NCI-H1092 treated with DMSO at 0.1 percent for 48 hours (cell line): ENCODE results near the gene KRT15.

ENCODE experiments used
- DNase-seq: peaks from one replicate; lab custom pipeline; 2025; lab: John Stamatoyannopoulos, UW

KRT15 gene

DNA sequence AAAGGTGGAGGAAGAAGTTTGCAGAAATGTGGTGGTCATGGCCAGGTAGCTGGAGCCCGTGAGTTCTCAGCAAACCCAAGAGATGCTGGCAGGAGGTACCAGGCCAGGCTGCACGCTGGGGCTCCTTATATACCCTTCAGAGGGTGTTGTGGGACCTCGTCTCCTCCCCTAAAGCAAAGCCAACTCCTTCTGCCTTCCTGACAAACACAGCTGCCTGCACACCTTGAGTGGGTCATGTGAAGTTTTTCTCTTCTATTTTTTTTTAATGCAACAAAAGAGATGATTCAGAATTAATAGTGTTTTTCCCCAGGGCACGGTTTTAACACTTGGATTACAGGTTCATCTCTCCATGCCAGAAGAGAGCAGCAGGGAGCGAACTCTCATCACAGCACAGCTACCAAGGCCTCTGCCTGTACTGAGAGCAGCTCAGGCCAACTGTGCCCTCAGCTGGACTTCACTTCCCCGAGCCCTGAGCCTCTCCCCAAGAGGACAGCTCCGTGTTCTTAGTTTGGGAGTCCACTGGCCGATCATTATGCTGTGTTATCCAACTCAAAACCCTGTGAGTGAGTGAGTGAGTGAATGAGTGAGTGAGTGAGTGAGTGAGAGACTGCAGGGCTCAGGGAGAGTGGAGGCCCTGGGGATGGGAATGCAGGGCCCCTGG, at the start of gene KRT15:
KRT15 (minus strand) TSS at position 102 of the 661 bp plus-strand sequence; CDS start at position 39, 63 bp downstream.
- peak; percentile 23 for DNase-seq

DNA sequence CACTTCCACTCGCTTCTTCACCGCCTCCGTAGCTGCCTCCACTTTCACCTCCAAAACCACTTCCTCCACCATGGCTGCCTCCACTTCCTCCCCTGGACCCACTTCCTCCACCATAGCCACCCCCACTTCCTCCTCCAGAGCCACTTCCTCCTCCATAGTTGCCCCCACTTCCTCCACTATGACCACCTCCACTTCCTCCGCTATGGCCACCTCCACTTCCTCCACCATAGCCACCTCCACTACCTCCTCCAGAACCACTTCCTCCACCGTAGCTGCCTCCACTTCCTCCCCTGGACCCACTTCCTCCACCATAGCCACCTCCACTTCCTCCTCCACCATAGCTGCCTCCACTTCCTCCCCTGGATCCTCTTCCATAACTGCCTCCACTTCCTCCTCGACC, 48.6 kb upstream of the KRT15 start:
- no peak for DNase-seq

DNA sequence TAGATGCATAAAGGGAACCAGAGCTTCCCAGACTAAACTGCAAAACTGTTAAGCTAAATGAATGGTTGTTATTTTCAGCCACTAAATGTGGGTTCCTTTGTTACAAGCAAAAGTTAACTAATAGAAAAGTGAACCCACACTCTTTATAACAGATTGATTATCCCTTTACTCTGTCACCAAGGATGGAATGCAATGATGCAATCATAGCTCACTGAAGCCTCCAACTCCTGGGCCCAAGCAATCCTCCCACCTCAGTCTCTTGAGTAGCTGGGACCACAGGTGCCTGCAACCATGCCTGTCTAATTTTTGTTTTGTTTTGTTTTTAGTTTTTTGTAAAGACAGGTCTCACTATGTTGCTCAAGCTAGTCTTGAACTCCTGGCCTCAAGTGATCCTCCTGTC, 46.6 kb upstream of the KRT15 start:
- DNase-seq: no peak

DNA sequence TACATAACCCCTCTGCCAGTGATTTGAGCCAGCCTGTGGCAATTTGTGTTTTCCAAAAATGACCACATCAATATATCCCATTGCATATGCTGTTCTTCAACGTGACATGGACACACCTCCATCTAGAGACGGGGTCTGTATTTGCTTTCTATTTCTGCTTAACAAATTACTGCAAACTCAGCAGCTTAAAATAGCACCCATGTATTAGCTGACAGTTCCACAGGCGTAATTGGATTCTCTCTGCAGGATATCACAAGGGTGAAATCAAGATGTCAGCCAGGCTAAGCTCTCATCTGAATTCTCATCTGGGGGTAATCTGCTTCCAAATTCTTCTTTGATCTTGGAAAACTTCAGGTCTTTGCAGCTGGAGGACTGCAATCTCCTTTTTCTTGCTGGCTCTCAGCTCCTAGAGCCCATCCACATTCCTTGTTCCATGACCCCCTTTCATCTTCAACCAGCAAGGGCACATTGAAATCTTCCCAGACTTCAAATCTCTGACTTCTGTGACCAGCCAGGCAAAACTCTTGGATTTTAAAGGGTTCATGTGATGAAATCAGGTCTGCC, 45.0 kb upstream of the KRT15 start:
- no peak for DNase-seq

DNA sequence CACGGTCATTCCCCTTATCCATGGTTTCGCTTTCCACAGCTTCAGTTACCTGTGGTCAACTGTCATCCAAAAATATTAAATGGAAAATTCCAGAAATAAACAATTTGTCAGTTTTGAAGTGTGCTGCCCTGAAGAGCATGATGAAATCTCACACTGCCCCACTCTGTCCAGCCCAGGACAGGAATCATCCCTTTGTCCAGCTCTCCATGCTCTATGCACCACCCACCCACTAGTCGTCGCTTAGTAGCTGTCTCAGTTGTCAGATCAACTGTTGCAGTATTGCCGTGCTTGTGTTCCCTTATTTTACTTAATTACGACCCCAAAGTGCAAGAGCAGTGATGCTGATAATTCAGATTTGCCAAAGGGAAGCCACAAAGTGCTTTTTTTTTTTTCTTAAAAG, 42.9 kb upstream of the KRT15 start:
- no peak for DNase-seq

DNA sequence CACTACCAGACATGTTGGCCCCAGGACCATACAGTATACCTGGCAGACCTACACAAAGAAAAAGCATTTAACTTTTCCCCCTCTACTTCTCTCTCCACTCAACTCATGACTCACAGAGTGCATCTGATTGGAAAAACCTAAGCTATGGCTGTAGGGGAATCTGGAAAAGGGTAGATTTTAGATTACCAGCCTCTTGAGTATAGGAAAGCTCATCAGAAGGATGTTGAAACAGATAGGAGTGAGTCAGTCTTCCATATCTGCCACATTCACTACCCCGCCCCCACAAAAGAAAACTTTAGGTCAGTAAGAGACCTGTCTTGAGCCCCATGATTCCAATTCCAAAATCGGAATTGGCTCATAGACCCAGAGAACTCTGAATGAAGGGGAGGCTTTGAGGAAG, 40.9 kb upstream of the KRT15 start:
- no peak for DNase-seq

DNA sequence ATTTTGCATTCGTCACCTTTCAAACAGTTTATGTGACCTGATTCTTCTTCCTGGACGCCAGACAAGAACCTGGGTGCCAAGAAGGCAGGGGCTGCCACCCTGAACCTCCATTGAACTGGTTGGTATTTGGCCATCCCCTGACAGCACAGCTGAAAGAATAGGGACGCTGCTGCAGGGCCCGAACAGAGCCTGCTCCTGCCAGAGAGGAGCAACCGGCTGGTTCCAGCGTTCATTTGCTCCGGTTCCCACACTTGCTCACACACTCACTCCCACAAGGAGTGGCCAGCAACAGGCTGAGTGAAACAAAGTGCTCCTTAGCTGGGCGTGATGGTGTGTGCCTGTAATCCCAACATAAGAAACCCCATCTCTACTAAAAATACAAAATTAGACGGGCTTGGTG, 38.2 kb upstream of the KRT15 start:
- no peak for DNase-seq

DNA sequence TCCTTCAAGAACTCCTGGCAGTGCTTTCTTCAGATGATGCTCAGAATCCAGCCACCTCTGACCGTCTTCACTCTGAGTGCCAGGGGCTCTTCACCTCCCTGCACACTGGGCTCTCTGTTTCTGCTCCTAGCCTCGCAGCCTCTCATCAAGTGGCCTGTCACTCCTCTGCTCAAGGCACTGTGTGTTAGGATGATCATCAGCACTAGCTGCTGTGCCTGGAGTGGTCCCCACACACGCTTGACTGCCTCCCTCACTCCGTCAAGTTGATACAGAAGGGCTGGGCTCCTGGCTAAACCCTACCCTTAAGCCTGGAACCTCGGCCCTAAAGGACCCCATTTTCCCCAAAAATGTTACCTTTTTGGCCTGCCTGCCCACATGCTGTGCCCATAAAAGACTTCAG, 37.6 kb upstream of the KRT15 start:
- no peak for DNase-seq

DNA sequence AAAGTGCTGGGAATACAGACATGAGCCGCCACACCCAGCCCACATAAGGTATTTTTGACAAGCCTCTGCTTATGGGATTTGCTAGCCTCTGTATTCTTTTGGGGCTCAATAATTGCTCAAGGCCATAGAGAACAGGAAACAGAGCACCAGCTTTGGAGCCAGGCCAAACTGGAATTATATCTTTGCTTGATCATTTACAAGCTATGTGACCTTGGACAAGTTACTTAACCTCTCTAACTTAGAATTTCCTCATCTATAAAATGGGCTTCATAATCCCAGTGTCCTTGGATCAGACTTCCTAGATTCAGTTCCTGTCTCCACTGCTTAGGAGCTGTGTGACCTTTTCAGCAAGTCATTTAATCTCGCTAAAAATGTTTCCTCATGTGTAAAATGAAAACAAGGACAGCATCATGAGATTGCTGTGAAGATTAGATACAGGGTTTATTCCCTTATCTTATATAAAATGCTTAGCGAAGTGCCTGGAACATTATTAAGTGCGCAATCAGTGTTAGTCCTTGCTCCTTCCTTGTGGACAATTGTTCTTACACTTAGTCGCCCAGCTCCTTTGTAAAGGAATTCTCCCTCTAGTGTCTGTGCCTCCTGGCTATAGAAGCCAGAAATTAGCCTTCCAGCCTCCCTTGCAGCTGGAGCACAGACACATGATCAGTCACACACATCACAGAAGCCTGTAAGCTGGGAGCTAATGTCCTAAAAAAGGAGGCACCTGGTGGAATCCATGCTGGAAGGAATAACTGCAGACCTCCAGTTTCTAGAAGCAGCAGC, 36.6 kb upstream of the KRT15 start:
- no peak for DNase-seq

DNA sequence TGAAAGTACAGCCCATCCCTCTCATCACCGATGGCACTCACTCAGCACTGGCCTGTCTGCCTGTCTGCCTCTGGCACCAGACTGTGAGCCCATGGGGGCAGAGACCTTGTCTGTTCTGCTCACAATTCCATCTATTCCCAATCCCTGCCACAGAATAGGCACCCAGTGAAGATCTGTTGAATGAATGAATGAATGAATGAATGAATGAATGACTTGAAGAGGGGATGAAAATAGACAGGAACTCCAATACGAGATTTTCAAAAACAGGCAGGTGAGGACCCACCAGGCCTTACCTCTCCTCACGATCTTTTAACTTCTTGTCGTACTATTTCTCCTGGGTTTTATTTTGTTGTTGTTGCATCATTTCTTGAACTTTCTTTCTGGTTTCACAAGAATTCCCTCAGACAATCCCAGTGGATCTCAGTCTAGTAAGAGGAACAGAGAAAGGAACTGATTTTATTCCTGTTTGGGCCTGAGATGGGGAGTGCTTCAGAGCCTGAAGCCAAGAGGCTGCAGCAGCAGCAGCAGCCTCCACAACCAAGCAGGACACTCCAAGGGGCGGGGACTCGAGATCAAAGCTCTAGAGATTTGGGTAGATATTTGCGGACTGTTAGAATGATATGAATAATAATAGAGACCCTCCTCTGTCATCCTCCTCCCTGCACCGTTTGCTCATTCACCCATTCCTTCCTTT, 35.4 kb upstream of the KRT15 start:
- no peak for DNase-seq

DNA sequence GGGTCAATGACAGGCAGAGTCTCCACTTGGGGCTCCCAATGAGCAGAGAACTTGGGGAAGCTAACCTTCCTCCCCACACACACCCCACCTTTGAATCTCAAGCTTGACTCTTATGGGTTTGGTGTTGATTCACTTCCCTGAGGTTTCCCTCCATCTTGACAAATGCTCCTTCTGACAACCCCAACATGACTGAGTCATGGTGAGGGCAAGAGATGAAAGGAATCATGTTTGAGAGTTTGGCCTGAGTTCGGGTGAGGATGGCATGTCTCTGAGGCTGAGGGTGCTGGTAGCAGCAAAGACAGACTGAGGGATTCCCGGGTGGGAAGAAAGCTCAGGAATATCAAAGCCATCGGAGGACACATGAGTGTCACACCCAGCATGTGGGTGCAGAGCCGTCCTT, 34.5 kb upstream of the KRT15 start:
- DNase-seq: no peak

DNA sequence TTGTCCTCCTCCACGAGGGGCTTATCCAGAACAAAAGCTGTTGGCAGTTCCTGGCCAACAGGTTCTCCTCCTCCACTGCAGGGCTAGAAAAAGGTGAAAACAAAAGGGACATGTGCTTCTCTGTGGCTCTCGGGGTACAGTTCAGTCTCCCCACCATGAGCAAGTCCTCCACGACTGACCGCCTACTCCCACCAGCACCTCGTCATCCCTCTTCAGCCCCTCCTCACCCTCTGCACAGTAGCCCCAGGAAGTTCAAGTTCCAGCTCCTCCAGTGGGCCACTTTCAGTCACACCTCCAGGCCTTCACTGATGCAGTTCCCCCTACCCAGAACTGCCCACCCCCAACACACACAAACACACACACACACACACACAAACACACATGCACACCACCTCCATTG, 33.8 kb upstream of the KRT15 start:
- no peak for DNase-seq

DNA sequence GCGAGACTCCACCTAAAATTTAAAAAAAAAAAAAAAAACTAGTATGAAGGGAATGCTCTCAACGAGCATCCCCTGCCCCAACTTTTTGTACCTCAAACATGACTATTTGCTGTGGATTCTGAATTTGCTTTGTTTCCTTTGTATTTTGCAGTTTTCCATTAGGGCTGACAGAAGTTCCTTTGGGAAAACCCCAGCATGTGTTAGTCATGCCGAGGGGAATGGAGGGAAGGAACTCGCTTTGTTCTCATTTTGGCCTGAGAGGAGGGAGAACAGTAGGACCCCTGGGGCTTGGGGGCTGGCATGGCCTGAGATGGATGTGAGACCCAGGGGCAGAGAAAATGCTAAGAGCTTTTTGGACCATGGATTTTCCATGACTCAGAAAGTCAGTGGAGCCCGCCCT, 32.7 kb upstream of the KRT15 start:
- DNase-seq: no peak

DNA sequence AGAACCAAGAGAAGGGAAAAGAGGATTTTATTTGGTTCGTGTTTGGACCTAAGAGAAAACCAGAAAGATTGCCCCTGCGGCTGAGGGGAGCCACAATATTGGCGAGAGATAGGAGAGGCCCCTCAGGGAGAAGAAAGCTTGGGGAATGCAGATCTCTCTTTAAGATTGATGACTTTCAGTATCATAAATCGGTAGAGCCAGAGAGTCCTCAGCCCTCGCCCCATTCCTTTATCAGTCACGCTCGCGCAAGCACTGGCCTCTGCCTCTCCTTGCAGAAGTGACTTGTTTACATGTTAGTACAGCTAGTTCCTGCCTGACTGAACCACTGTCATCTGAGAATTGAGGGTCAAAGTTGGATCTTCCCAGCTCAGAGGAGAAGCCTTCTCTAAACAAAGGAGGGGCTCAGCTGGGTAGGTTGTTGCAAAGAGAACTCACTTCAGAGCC, 30.9 kb upstream of the KRT15 start:
- DNase-seq: no peak

DNA sequence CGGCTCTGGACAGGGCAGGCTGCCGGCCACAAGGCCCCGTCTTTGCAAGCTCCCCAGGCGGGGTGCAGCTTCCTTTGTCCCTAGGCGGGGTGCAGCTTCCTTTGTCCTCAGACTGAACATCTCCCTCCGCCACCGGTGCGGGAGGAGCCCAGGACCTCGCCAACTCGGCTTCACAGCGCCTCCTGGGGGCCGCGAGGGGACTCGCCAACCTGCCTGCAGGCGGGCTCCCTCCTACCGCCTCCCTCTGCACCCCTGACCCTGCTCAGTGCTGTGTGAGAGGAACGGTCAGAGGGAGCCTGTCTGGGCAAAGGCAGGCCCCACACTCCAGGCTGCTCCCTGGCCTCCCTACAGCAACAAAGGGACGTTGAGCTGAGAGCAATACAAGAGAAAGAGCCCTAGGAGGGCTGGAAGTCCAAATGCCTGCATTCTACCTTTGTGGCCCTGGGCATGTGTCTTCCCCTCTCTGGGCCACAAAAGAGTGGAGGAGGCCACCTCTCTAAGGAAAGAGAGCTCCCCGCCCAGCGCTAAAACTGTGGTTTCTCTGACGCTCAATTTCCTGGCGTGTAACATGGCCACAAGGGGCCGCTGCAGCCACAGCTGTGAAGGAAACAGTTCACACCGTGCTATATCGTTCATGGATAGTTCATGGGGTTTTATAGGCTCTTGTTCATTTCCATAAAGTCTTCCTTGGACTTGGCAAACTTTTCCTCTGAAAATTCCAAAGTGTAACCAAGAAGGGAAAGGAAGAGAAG, 30.3 kb upstream of the KRT15 start:
- DNase-seq: peak; percentile 50

DNA sequence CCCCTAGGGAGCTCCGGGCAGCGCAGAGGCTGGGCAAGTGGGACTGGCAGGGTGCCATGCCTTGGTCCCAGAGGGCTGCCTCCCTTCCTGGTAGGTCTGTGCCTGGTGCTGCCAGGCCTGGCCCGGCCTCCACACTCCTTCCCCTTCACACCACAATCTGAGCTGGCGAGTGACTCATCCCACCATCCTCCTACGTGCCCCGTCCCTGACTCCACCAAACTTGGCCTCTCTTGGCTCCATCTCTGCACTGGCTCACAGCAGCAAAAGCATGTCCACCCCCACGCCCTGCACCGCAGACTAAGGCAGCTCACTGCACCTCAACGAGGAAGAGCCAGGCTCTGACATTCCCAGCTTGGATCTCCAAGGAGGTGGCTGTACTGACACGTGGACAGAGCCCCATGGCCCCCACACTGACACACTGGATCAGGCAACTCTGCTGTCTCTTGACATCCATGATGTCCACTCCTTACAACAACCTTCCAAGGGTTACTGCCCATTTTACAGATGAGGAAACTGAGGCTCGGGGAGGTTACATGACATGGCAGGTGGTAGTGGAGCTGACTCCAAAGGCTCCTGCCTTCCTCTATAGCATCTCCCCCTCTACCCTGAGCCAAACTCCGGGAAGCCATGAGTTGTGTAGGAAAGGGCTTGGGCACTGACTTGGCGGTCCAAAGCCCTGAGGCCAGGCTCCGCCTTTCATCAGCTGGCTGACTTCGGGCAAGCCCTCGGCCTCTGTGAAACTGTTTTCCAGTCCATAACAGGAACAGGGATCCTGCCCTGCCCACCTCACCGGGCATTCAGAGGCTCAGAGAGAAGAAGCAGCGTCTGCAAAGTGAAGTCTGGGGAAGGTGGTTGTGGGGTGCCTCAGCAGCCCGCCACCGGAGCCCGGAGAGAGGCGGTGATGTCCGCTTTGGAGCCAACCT, 29.5 kb upstream of the KRT15 start:
- no peak for DNase-seq

DNA sequence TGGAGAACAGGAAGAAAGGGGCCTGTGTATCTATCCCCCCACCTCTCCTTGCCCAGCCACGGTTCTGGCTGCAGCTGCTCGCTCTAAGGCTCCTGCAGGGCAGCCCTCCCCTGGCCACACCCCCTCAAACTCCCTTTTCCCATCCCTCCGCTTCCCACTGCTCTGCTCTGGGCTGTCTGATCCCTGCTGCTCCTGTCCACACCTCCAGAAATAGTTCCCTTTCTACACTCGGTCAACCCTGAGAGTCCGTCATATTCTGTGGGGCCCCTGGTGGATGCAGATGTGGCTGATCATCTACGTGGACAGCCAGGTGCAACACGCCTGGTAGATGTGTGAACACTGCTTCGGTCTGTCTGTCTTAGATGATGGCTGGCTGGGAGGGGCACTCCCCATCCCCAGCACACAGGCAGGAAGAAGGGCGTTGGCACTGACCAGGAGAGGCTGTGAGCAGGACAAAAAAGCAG, 28.7 kb upstream of the KRT15 start:
- DNase-seq: no peak

DNA sequence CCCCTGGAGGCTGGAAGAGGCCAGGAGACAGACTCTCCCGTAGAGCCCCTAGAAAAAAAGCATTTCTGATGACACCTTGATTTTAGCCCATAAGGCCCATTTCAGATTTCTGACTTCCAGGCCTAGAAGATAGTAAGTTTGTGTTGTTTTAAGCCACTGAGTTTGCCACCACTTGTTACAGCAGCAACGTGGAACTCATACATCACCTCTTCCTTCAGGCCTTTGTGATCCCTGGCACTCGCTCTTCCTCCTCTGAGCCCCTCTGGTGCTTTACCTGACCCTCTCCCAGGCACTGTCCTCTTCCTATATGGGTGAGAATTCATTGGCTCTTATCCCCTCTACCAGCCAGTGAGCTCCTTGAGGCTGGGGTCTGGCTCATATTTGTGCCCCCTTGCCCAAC, 28.1 kb upstream of the KRT15 start:
- no peak for DNase-seq

DNA sequence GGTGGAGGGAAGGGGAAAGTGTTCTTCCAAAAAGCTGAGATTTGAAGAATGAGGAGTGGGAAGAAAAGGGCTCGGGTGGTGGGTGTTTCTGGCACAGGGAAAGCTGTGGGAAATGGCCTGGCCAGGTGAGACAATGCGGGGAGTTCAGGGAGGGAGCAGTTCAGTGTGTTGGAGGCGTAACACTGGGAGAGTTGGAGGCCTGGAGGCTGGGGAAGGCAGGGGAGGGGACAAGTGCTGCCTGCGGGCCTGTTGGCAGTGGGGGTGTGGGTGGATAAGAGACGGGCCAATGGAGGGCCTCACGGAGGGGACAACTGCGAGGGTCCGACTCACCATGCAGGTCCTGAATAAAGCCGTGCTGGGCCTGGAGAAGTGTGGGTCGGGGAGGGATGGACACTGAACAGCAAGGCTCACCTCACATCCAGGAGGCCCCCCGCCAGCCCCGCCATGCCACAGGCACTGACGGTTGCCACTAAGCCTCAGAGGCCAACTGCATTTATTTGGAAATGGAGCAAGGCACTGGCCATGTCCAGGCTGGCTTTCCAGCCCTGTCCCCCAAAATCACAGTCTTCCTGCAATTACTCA, 27.2 kb upstream of the KRT15 start:
- no peak for DNase-seq

DNA sequence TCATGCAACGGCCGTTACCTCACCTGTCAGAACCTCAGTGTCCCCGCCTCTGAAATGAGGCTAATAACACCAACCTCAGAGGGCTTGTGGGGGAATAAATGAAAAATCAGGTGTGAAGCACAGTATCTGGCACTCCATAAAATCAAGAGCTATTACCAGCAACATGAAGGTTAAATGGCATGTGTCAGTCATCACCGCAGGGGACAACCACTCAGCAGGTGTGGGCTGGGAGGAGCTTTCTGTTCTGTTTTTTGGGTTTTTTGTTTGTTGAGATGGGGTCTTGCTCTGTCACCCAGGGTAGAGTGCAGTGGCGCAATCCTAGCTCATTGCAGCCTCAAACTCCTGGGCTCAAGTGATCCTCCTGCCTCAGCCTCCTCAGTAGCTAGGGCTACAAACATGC, 26.2 kb upstream of the KRT15 start:
- DNase-seq: no peak
